Body of pancreas (tissue), 4 donors: ENCODE results near the gene IQCN. TPM values are rescaled to one million over a fixed set of nuclear protein-coding genes. Genes with fewer than 3 reads are reported as not detected.

ENCODE experiments used
- ATAC-seq: fragments of 150-250 bp; one replicate; pipeline ENCODE4 v1.9.1; 2016
- DNase-seq, 4 donors: peaks; one replicate each; pipeline ENCODE4 v3.0.0-alpha.2; 2019
- H3K27ac ChIP-seq, 4 donors: fragments of 200-600 bp; sonication (generic); 1 replicate in 3 of 4; 2 replicates in 1 of 4; pipeline versions ENCODE4 v1.5.1 to v1.6.1; 2016 to 2019; ENCODE audit warnings: mild to moderate bottlenecking in 1 of 4, mixed read lengths in 1 of 4, moderate library complexity in 1 of 4
- H3K27me3 ChIP-seq, 2 donors: fragments of 200-600 bp; sonication (generic); one replicate each; pipeline ENCODE4 v1.6.0; 2016; ENCODE audit warnings: mild to moderate bottlenecking in 1 of 2
- H3K36me3 ChIP-seq, 2 donors: fragments of 200-600 bp; sonication (generic); replicated peaks in 1 of 2; 2 replicates each; pipeline ENCODE4 v1.5.1; 2016; ENCODE audit warnings: low read depth in 2 of 2; ENCODE audit not compliant: insufficient read depth in 1 of 2
- H3K4me1 ChIP-seq: fragments of 200-600 bp; sonication (generic); one replicate; pipeline ENCODE4 v1.6.0; 2016
- H3K4me3 ChIP-seq, 2 donors: fragments of 200-600 bp; sonication (generic); 1 replicate in 1 of 2; 2 replicates in 1 of 2; pipeline ENCODE4 v1.5.1; 2016 to 2019
- H3K9me3 ChIP-seq, 3 donors: fragments of 200-600 bp; sonication (generic); 1 replicate in 2 of 3; 2 replicates in 1 of 3; pipeline ENCODE4 v1.5.1; 2016
- POLR2A ChIP-seq, 3 donors: fragments of 450-650 bp; IDR thresholded peaks; one replicate each; pipeline ENCODE4 v1.6.1; 2016; ENCODE audit warnings: antibody characterized with exemption in 3 of 3, mild to moderate bottlenecking in 2 of 3
- WGBS, 2 donors: methylation state at CpG; one replicate each; pipeline ENCODE4 v1.1.5; 2017; 5-methylcytosine and 5-hydroxymethylcytosine counted together
- intact Hi-C: fragments of 100-400 bp; cut with DNase I; formaldehyde crosslinking; loops from one replicate; pipeline ENCODE4 v1.15.1; 2023
- total RNA-seq, 2 donors: library from RNA; depleted of rRNA; stranded (reverse); fragments of >200 nt; gene quantifications; one replicate each; pipeline ENCODE4 v1.1.0, GENCODE V29; 2016
- TF ChIP-seq, protein P1 (sequence below), 7 experiments: fragments of 450-650 bp in 4 of 7; fragments of 200-600 bp in 3 of 7; sonication (generic) in 3 of 7; IDR thresholded peaks; one replicate each; pipeline ENCODE4 v1.5.1; 2016 to 2019; ENCODE audit warnings: antibody characterized with exemption in 7 of 7

Gene IQCN
- total RNA-seq, 2 donors from 2014 or later, result 5.6 to 7.0 TPM

DNA sequence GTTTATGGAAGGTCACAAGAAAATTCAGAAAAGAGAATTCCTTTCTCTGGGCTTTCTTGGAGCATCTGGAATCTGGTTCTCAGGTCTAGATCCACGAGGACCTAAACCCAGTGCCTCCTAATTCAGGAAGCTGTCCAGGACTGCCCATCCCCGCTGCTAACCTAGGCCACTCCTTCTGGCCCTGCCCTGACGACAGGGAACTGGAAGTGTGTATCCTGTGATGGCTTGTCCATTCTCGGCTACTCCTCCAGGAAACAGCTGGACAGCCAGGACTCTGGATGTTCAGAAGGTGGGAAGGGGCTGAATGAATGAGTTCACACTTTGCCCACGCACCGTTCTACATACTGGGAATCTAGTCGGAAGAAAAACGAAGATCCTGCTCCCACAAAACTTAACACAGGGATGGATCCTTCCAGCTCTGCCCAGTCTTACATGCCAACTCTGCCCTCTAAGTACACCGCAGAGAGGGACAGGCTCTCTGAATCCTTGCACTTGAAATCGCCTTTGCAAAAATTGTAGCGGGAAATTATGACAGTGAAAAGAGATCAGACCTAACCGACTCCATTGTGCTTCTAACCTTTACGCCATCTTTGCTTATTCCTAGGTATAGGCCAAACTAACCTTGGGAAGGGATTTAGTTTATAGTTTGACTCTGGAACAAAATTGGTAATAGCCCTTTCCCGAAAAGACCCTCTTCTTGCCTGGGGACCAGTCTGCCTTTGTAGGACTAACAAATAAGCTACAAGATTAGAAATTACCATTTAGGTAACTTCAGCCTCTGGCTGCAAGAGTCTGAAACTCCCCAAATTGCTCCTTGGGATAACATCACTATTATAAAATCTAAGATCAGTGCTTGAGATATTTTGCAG lies 46.8 kb upstream of the IQCN start:
- intact Hi-C loops, result no loop called here
- no peaks in the 10 kb centered on the region for H3K27me3 ChIP-seq
- no peak for DNase-seq
- TF ChIP-seq, protein P1, sequence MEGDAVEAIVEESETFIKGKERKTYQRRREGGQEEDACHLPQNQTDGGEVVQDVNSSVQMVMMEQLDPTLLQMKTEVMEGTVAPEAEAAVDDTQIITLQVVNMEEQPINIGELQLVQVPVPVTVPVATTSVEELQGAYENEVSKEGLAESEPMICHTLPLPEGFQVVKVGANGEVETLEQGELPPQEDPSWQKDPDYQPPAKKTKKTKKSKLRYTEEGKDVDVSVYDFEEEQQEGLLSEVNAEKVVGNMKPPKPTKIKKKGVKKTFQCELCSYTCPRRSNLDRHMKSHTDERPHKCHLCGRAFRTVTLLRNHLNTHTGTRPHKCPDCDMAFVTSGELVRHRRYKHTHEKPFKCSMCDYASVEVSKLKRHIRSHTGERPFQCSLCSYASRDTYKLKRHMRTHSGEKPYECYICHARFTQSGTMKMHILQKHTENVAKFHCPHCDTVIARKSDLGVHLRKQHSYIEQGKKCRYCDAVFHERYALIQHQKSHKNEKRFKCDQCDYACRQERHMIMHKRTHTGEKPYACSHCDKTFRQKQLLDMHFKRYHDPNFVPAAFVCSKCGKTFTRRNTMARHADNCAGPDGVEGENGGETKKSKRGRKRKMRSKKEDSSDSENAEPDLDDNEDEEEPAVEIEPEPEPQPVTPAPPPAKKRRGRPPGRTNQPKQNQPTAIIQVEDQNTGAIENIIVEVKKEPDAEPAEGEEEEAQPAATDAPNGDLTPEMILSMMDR (IDR thresholded peaks at IDR 0.05), result no peak
- no peak for TF ChIP-seq POLR2A (IDR thresholded peaks at IDR 0.05)
- WGBS, 2 donors, result 77 to 86% methylated on average over 13 to 14 of the region's 14 CpGs
- H3K27ac ChIP-seq, result no peak overlapping the region
- H3K36me3 ChIP-seq, result no peaks in the 10 kb centered on the region
- peaks cover 57% of the 10 kb centered on the region for H3K4me1 ChIP-seq
- no peaks in the 10 kb centered on the region for H3K9me3 ChIP-seq
- H3K4me3 ChIP-seq, result no peak overlapping the region
- ATAC-seq, result no peak

DNA sequence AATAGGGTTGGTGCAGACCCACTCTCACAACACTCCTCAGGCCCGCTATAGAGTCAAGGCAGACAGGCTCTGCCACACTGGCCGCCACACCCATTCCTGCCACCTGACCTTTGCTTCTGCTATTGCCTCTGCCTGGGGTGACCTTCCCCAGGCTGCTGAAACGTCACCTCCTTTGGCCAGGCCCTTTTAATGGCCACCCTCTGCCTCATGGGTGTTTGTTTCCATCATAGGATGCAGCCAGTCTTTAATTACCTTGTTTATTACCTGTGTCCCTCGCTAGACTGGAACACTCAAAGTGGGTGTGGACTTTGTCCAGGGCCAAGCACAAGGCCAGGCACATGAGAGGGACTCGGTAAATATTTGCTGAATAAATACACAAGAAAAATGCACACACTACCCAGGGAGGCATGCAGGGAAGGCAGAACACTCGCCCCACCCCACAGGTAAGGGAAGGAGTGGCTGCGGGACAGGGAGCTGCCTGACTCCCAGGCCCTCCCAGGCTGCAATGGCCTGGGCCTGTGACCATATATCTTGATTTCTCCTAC lies 45.4 kb upstream of the IQCN start:
- DNase-seq (peak; percentile 37 to 73 (median 52)), ATAC-seq (no peak)
- H3K9me3 ChIP-seq, result no peaks in the 10 kb centered on the region
- peak overlapping the region in 2 of 4 donors; percentile 20 to 42 for H3K27ac ChIP-seq
- no peaks in the 10 kb centered on the region for H3K36me3 ChIP-seq
- H3K27me3 ChIP-seq, result no peaks in the 10 kb centered on the region
- intact Hi-C loops, result no loop called here
- no peak overlapping the region for H3K4me3 ChIP-seq
- 38 to 39% methylated on average over 7 of the region's 7 CpGs for WGBS, 2 donors
- H3K4me1 ChIP-seq, result peaks cover 57% of the 10 kb centered on the region
- TF ChIP-seq, protein P1 (IDR thresholded peaks at IDR 0.05), result no peak
- TF ChIP-seq POLR2A (IDR thresholded peaks at IDR 0.05), result peak in 1 of 3 donors; percentile 14

DNA sequence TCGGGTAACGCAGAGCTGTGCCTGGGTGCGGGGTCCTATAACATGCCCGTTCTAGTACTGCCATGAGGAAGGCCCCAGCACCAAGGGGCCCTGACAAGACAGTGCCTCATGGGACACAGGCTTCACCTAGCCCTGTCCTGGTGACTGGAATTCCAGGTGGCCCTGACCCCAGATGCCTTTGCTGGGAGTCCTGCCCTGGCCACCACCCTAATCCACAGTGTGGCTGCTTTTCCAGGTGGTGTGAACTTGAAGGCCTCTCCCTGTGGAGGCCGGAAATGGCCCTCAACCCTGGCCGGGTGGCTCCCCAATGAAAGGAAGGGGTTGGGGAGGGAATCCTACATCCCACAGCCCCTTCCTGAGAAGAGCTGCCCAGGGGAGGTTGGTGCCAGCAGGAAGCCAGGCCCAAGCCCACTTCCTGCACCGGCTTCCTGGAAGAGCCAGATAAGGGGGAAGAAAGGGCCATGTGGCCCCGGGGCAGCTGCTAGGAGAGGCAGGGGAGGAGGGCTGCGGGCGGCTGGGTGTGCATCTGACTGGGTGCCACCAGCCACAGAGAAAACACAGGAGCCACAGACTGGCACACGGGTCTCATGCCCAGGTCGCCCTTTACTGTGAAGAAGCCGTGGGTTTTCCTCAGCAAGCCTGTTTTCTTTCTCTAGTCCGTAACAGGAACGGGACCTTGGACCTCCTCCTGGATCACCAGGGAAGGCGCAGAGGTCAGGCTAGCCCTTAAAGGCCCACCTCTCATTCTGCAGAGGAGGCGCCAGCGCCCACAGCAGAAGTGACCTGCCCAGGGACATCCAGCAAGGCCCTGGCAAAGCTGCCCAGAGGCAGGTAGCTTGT lies 43.9 kb upstream of the IQCN start:
- H3K4me3 ChIP-seq, result no peak overlapping the region
- H3K36me3 ChIP-seq, result no peaks in the 10 kb centered on the region
- H3K27ac ChIP-seq, result peak overlapping the region; percentile 47 to 51 (median 50)
- ATAC-seq (no peak), DNase-seq (peak in 2 of 4 donors; percentile 30 to 45)
- intact Hi-C loops, result no loop called here
- H3K4me1 ChIP-seq, result peaks cover 46% of the 10 kb centered on the region
- H3K27me3 ChIP-seq, result no peaks in the 10 kb centered on the region
- TF ChIP-seq, protein P1 (IDR thresholded peaks at IDR 0.05), result no peak
- no peak for TF ChIP-seq POLR2A (IDR thresholded peaks at IDR 0.05)
- H3K9me3 ChIP-seq, result no peaks in the 10 kb centered on the region
- 65 to 86% methylated on average over 3 to 18 of the region's 18 CpGs for WGBS, 2 donors

DNA sequence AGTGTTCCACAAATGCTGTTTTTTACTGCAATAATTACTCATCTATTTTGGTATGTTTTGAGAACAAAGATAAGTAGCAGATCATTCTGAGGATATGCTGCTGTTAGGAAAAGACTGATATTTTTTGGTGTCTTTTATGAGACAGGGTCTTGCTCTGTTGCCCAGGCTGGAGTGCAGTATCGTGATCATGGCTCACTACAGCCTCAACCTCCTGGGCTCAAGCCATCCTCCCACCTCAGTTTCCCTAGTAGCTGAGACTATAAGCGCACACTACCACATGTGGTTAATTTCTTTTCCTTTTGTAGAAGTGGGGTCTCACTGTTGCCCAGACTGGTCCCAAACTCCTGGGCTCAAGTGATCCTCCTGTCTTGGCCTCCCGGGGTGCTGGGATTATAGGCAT lies 39.1 kb upstream of the IQCN start:
- no peak for DNase-seq
- TF ChIP-seq POLR2A (IDR thresholded peaks at IDR 0.05), result no peak
- TF ChIP-seq, protein P1 (IDR thresholded peaks at IDR 0.05), result no peak

More for the DNA sequence above, 39.1 kb upstream of the IQCN start:
- H3K27me3 ChIP-seq, result no peaks in the 10 kb centered on the region
- H3K4me1 ChIP-seq, result peaks cover 18% of the 10 kb centered on the region
- ATAC-seq, result no peak
- intact Hi-C loops, result no loop called here
- H3K4me3 ChIP-seq, result no peak overlapping the region
- no peak overlapping the region for H3K27ac ChIP-seq
- H3K9me3 ChIP-seq, result no peaks in the 10 kb centered on the region
- H3K36me3 ChIP-seq, result peaks cover 0 to 2% of the 10 kb centered on the region in 2 donors
- 93 to 98% methylated on average over 3 of the region's 3 CpGs for WGBS, 2 donors
